ENCODE data around the gene SEPTIN14. TPM values are rescaled to one million over a fixed set of nuclear protein-coding genes. Genes with fewer than 3 reads are reported as not detected.
A peak's percentile ranks its signal among the peaks of the same experiment; 100 is the strongest.
"Not testable (repeated sequence)": the region's sequence is repeated elsewhere in the genome, so short reads cannot be mapped to it uniquely, and the experiment has no call there.

SEPTIN14 gene
- not detected in 2 replicates for total RNA-seq

DNA sequence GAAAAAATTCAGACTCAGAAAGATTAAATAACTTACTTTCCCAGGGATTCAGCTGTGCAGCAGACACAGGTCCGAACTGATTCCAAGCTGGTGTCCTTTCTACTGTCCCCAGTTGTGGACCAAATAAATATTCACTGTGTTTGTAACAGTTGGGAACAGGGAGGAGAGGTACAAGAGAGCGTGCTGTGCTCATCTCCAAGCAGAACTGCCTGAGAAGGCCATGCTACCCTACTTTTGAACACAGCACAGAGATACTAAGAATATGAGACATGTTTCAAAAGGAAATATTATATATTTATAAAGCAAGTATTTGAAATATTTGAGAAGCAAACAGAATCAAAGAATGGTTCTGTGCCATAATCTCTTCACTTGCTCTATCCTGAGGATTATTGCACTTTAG lies at the start of gene SEPTIN14:
Gene SEPTIN14 (minus strand): TSS at position 101 of the 400 bp plus-strand sequence. CDS start 756 bp downstream, outside the sequence.
- not testable (repeated sequence) for DNase-seq (ENCODE audit: low read depth, low spot score)

GRCh38 chr7:55903985-55904759 lies 41.6 kb upstream of the SEPTIN14 start:
- no peak for DNase-seq (ENCODE audit: low read depth, low spot score)

GRCh38 chr7:55901059-55901458 lies 38.5 kb upstream of the SEPTIN14 start:
- not testable (repeated sequence) for DNase-seq (ENCODE audit: low read depth, low spot score)

DNA sequence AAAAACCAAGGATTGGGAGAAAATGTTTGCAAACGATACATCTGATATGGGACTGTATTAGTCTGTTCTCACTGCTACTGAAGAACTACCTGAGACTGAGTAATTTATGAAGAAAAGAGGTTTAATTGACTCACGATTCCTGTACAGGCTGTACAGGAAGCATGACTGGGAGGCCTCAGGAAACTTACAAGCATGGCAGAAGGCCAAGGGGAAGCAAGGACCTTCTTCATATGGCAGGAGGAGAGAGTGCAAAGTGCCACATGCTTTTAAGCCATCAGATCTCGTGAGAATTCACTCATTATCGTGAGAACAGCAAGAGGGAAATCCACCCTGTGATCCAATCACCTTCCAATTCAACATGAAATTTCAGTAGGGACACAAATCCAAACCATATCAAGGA lies 35.7 kb upstream of the SEPTIN14 start:
- peak; percentile 13 for DNase-seq (ENCODE audit: low read depth, low spot score)

DNA sequence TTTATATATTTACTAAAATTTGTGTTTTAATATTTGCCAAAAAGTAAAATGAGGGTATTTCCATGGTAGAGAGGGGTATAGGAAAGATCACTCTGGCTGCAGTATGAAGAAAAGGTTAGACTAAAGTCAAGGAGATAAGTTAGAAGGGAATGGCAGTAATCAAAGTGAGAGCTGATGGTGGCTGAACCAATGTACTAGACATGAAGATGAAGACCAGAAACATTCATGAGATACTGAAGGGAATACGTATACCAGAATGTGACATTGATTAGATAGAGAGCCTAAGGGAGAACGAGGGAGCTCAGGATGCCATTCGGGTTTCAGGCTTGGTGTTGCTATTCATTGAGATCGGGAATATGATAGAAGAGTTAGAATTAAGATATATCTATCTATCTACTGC lies 32.5 kb upstream of the SEPTIN14 start:
- no peak for DNase-seq (ENCODE audit: low read depth, low spot score)

DNA sequence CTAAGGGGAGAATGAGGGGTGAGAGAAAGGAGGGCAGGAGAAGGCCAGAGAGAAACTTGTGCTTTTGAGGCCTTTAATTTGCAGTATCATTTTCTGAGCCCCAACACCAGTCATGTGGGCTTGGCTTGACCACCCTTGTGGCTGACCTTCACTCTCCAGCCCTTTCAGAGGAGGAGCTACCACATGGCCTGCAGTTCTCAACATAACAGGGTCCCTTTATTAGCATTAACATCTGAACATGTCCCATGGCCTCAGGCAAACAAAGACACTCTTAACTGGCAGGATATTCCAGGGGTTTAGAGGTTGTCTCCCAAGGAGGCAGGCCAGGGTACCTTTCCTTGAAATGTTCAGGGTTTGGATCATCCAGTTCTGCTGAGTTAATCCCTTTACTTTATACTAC lies 31.4 kb upstream of the SEPTIN14 start:
- no peak for DNase-seq (ENCODE audit: low read depth, low spot score)

DNA sequence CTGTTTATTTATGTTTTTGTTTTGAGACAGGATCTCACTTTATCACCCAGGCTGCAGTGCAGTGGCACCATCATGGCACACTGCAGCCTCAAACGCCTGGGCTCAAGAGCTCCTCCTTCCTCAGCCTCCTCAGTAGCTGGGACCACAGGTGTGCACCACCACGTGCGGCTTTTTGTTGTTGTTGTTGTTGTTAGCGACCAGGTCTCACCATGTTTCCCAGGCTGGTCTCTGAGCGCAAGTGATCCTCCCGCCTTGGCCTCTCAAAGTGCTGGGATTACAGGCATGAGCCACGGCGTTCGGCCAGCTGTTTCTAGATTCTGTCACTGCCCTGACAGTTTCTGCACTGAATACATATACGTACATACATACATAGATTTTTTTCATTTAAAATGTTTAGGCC lies 25.8 kb upstream of the SEPTIN14 start:
- DNase-seq (ENCODE audit: low read depth, low spot score) = not testable (repeated sequence)

DNA sequence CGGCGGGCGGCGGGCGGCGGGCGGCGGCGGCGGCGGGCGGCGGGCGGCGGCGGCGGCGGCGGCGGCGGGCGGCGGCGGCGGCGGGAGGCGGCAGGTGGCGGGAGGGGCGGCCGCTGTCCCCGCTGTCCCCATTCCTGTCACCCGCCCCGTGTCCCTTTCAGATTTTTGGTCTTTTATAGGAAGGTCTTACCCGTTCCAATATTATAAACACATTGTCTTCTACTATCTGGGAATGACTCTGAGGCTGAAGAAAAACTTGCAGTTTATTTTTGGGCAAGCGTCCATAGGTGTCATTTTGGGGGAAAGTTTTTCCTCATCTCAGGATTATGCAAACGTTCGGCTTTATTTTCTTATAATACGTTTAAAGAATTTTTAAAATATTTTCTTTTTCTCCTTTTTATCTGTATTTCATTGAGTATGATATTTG lies 25.3 kb upstream of the SEPTIN14 start:
- no peak for DNase-seq (ENCODE audit: low read depth, low spot score)

GRCh38 chr7:55884321-55884720 lies 21.8 kb upstream of the SEPTIN14 start:
- DNase-seq (ENCODE audit: low read depth, low spot score) = no peak

DNA sequence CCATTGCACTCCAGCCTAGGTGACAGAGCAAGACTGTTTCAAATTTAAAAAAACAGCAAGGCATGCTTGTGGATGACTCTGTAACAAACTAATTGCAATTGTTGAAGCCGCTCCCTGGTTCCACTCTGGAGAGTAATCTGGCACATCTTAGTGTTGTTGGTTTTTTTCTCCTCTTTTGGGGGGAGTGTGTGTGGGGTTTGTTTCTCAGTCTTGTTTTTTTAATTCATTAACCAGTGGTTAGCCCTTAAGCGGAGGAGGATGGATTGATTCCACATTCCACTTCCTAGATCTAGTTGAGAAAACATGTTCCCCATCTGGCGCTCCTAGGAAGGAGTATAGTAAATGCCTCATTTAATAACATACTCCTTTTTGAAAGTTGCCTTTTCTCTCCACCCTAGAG lies 16.1 kb upstream of the SEPTIN14 start:
- no peak for DNase-seq (ENCODE audit: low read depth, low spot score)

DNA sequence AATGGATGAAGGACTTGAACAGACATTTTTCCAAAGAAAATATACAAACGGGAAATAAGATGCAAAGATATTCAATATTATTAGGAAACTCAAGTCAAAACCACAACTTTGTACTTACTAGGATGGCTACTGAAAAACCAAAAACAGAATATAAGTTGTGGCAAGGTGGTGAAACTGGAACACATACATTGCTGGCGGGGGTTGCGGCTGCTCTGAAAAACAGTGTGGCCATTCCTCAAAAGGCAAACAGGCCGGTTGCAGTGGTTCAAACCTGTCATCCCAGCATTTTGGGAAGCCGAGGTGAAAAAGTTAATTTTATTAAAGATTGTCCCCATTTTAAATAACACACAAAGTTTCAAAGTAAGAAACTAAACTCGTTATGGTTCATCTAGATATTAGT lies 14.8 kb upstream of the SEPTIN14 start:
- DNase-seq (ENCODE audit: low read depth, low spot score) = no peak

DNA sequence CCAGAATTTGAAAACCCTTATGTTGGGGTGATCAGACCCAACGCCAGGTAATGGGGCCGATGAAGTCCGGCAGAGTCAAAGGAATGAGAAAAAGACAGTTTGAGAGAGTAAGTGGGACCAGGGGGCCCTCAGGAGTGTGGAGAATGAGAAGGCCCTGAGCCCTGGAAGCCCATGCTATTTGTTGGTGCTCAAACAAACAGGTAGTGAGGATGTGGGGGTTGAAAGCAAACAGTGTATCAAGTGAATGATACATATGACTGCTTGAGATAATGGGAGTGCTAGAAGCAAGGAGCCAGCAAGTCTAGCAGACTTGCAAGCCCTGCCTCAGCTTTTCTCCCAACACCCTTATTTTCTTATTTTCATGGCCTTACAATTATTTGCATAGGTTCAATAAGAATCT lies 11.2 kb upstream of the SEPTIN14 start:
- no peak for DNase-seq (ENCODE audit: low read depth, low spot score)

- DNase-seq (ENCODE audit: low read depth, low spot score) = no peak
Measured at GRCh38 chr7:55871932-55872485, 9.5 kb upstream of the SEPTIN14 start.

DNA sequence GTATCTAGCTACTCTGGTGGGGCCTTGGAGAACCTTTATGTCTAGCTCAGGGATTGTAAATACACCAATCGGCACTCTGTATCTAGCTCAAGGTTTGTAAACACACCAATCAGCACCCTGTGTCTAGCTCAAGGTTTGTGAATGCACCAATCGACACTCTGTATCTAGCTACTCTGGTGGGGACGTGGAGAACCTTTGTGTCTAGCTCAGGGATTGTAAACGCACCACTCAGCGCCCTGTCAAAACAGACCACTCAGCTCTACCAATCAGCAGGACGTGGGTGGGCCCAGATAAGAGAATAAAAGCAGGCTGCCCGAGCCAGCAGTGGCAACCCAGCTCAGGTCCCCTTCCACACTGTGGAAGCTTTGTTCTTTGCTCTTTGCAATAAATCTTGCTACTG lies 6.4 kb upstream of the SEPTIN14 start:
- DNase-seq (ENCODE audit: low read depth, low spot score) = not testable (repeated sequence)

- DNase-seq (ENCODE audit: low read depth, low spot score) = not testable (repeated sequence)
Measured at GRCh38 chr7:55845164-55845563, 17.4 kb downstream of the SEPTIN14 start.

DNA sequence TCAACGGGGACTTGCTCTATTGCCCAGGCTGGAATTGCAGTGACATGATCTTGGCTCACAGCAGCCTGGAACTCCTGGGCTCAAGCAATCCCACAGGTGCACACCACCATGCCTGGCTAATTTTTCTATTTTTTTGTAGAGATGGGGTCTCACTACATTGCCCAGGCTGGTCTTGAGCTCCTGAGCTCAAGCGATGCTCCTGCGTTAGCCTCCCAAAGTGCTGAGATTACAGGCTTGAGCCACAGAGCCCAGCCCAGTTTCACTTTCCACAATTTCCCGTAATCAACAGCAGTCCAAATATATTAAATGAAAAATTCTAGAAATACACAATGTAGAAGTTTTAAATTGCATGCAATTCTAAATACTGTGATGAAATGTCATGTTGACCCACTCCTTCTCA lies 24.0 kb downstream of the SEPTIN14 start:
- DNase-seq (ENCODE audit: low read depth, low spot score) = no peak

GRCh38 chr7:55827577-55827976 lies 35.0 kb downstream of the SEPTIN14 start:
- no peak for DNase-seq (ENCODE audit: low read depth, low spot score)

DNA sequence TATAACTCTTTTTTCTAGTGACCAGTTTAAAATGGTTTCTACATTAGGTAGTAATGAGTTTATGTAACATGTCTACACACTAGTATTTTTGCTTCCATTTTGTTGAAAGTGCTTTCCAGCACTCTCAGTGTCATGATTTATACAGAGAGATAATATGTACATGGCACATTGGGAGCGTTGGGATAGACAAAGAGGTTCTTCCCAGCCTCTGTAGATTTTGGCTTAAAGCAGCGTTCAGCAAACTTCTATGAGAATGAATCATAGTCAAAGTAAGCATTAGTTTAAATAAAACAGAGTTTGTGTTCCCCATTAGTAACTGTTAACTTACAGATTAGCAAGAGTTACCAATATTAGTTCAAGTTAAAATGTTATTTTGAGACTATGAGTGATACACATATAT lies 43.9 kb downstream of the SEPTIN14 start:
- DNase-seq (ENCODE audit: low read depth, low spot score) = no peak

GRCh38 chr7:55797260-55797659 lies 65.3 kb downstream of the SEPTIN14 start:
- DNase-seq (ENCODE audit: low read depth, low spot score) = not testable (repeated sequence)

DNA sequence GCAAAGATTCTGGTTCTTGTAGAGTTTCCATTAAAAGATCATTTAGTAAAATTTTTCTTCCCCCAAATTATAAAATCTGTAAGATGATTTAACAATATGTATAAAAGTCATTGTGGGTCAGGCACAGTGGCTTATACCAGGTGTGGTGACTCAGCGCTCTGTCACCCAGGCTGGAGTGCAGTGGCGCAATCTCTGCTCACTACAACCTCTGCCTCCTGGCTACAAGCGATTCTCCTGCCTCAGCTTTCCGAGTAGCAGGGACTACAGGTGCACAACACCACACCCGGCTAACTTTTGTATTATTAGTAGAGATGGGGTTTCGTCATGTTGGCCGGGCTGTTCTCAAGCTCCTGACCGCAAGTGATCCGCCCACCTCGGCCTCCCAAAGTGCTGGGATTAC lies 68.0 kb downstream of the SEPTIN14 start:
- DNase-seq (ENCODE audit: low read depth, low spot score) = no peak

DNA sequence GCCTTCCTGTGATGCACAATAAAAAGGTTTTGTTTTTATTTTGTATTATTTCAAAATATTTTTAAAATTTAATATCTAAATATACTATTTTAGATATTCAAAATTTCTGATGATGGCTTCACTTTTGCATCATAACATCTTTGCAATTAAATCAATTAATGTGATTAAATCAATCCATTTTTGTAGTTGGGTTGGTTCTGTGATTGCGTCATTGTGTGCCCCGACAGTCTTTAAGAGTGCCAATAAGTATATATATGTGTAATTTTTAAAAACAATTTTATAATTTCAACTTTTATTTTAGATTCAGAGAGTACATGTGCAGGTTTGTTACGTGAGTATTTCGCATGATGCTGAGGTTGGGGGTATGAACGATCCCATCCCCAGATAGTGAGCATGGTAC lies 70.5 kb downstream of the SEPTIN14 start:
- no peak for DNase-seq (ENCODE audit: low read depth, low spot score)

DNA sequence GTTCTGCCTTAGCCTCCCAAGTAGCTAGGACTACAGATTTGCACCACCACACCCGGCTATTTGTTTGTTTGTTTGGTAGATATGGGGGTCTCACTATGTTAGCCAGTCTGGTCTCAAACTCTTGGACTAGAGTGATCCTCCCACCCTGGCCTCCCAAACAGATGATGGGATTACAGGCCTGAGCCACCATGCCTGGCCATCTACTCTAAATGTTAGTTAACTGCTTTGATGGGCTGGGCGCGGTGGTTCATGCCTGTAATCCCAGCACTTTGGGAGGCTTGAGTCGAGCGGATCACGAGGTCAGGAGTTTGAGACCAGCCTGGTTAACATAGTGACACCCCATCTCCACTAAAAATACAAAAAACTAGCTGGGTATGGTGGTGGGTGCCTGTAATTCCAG lies 74.8 kb downstream of the SEPTIN14 start:
- DNase-seq (ENCODE audit: low read depth, low spot score) = no peak

GRCh38 chr7:55786901-55787300 lies 75.7 kb downstream of the SEPTIN14 start:
- no peak for DNase-seq (ENCODE audit: low read depth, low spot score)

All from pulmonary artery endothelial cell (primary cell).